Mesendoderm (in vitro differentiated cells): ENCODE results near the gene ALDH7A1.

ENCODE experiments used
- DNase-seq: peaks from one replicate; pipeline ENCODE4 v3.0.0; 2013
- H2AK5ac ChIP-seq: 2 replicates; pipeline ENCODE4 v1.6.1; 2013; ENCODE audit warnings: low read length, inconsistent platforms
- H2BK120ac ChIP-seq: 2 replicates; pipeline ENCODE4 v1.6.1; 2013; ENCODE audit warnings: low read depth, mild to moderate bottlenecking, low read length, moderate library complexity, mixed read lengths
- H2BK15ac ChIP-seq: replicated peaks from 2 replicates; pipeline ENCODE4 v1.6.1; 2013; ENCODE audit warnings: low read depth, mild to moderate bottlenecking, moderate library complexity
- H2BK5ac ChIP-seq: 2 replicates; pipeline ENCODE4 v1.6.1; 2013; ENCODE audit warnings: low read length, inconsistent platforms
- H3K18ac ChIP-seq: 2 replicates; pipeline ENCODE4 v1.6.1; 2013; ENCODE audit warnings: mild to moderate bottlenecking, low read length, mixed read lengths
- H3K23ac ChIP-seq: one replicate; pipeline ENCODE4 v1.6.1; 2013; ENCODE audit warnings: low read length
- H3K27ac ChIP-seq: 2 replicates; pipeline ENCODE4 v1.5.1; 2013; ENCODE audit warnings: low read depth, mild to moderate bottlenecking, inconsistent platforms, low read length, moderate library complexity
- H3K27me3 ChIP-seq: 2 replicates; pipeline ENCODE4 v1.6.1; 2013; ENCODE audit warnings: low read length, control low read depth, mild to moderate bottlenecking, inconsistent platforms; ENCODE audit not compliant: insufficient read depth, poor library complexity
- H3K36me3 ChIP-seq: 2 replicates; pipeline ENCODE4 v1.6.1; 2013; ENCODE audit warnings: low read length, inconsistent platforms; ENCODE audit not compliant: control insufficient read depth, insufficient read depth
- H3K4ac ChIP-seq: one replicate; pipeline ENCODE4 v1.6.1; 2013; ENCODE audit warnings: low read depth, mild to moderate bottlenecking, low read length, moderate library complexity
- H3K4me1 ChIP-seq: 2 replicates; pipeline ENCODE4 v1.6.1; 2013; ENCODE audit warnings: low read depth, low read length, inconsistent platforms; ENCODE audit not compliant: control insufficient read depth
- H3K4me2 ChIP-seq: 2 replicates; pipeline ENCODE4 v1.6.1; 2013; ENCODE audit warnings: low read length
- H3K4me3 ChIP-seq: 2 replicates; pipeline ENCODE4 v1.5.1; 2013; ENCODE audit warnings: mild to moderate bottlenecking, low read length
- H3K56ac ChIP-seq: one replicate; pipeline ENCODE4 v1.6.1; 2013; ENCODE audit warnings: low read length
- H3K79me1 ChIP-seq: 2 replicates; pipeline ENCODE4 v1.6.1; 2013; ENCODE audit warnings: low read length, inconsistent platforms
- H3K79me2 ChIP-seq: 2 replicates; pipeline ENCODE4 v1.6.1; 2013; ENCODE audit warnings: mild to moderate bottlenecking, low read length; ENCODE audit not compliant: control insufficient read depth, insufficient read depth
- H3K9ac ChIP-seq: 2 replicates; pipeline ENCODE4 v1.6.1; 2013; ENCODE audit warnings: low read length, inconsistent platforms
- H4K5ac ChIP-seq: one replicate; pipeline ENCODE4 v1.6.1; 2013; ENCODE audit warnings: low read length
- H4K8ac ChIP-seq: one replicate; pipeline ENCODE4 v1.6.1; 2013; ENCODE audit warnings: low read depth, mild to moderate bottlenecking, control low read depth, low read length, moderate library complexity
- WGBS: extraction: QIAGEN DNeasy Blood & Tissue Kit; methylation state at CpG from one replicate; pipeline ENCODE4 v1.1.7; 2013; ENCODE audit warnings: low lambda C conversion rate, missing lambda C conversion rate; ENCODE audit not compliant: insufficient coverage; ENCODE audit errors: extremely low coverage; 5-methylcytosine and 5-hydroxymethylcytosine counted together

Gene ALDH7A1

GRCh38 chr5:126509339-126509738 is 85.7 kb downstream of the ALDH7A1 start:
- Histone ChIP-seq H4K5ac (no peak overlapping the region), H2AK5ac (no peak overlapping the region), H3K18ac (no peak overlapping the region), H3K79me2 (no peaks in the 10 kb centered on the region), H3K4me2 (no peak overlapping the region), H2BK15ac (no peak overlapping the region), H2BK120ac (no peak overlapping the region), H3K4ac (no peak overlapping the region), H3K9ac (no peak overlapping the region), H3K23ac (no peak overlapping the region), H4K8ac (no peak overlapping the region), H3K36me3 (no peaks in the 10 kb centered on the region), H3K4me3 (no peak overlapping the region), H3K56ac (no peak overlapping the region), H3K4me1 (no peaks in the 10 kb centered on the region), H3K27ac (no peak overlapping the region), H3K27me3 (no peaks in the 10 kb centered on the region), H2BK5ac (no peak overlapping the region), H3K79me1 (no peaks in the 10 kb centered on the region)
- WGBS, result no CpG with 5 or more reads among the region's 5 CpGs
- no peak for DNase-seq

GRCh38 chr5:126508962-126509279 is 86.1 kb downstream of the ALDH7A1 start:
- Histone ChIP-seq H3K79me1 (no peaks in the 10 kb centered on the region), H3K23ac (no peak overlapping the region), H2BK5ac (no peak overlapping the region), H3K36me3 (no peaks in the 10 kb centered on the region), H3K27me3 (no peaks in the 10 kb centered on the region), H2BK15ac (no peak overlapping the region), H2AK5ac (no peak overlapping the region), H3K4me3 (no peak overlapping the region), H3K4me1 (no peaks in the 10 kb centered on the region), H4K8ac (no peak overlapping the region), H3K18ac (no peak overlapping the region), H3K4me2 (no peak overlapping the region), H3K56ac (no peak overlapping the region), H3K4ac (no peak overlapping the region), H3K9ac (no peak overlapping the region), H3K27ac (no peak overlapping the region), H3K79me2 (no peaks in the 10 kb centered on the region), H4K5ac (no peak overlapping the region), H2BK120ac (no peak overlapping the region)
- no peak for DNase-seq

- no peak for DNase-seq
- H3K4me1 ChIP-seq, result peaks cover 4% of the 10 kb centered on the region
- no CpG with 5 or more reads among the region's 13 CpGs for WGBS
These were observed 86.6 kb downstream of the ALDH7A1 start for GRCh38 chr5:126508251-126508961.

GRCh38 chr5:126506079-126506478 is 88.9 kb downstream of the ALDH7A1 start:
- Histone ChIP-seq H3K4me3 (no peak overlapping the region), H3K36me3 (no peaks in the 10 kb centered on the region), H3K79me2 (no peaks in the 10 kb centered on the region), H2AK5ac (no peak overlapping the region), H2BK15ac (no peak overlapping the region), H3K4me2 (no peak overlapping the region), H2BK120ac (no peak overlapping the region), H3K4ac (no peak overlapping the region), H3K27me3 (no peaks in the 10 kb centered on the region), H3K79me1 (no peaks in the 10 kb centered on the region), H4K5ac (no peak overlapping the region), H3K23ac (no peak overlapping the region), H3K18ac (no peak overlapping the region), H3K56ac (no peak overlapping the region), H2BK5ac (no peak overlapping the region), H4K8ac (no peak overlapping the region), H3K27ac (no peak overlapping the region), H3K4me1 (peaks cover 4% of the 10 kb centered on the region), H3K9ac (no peak overlapping the region)
- no peak for DNase-seq
- WGBS, result no CpG with 5 or more reads among the region's 4 CpGs

More at GRCh38 chr5:126508251-126508961, 86.6 kb downstream of the ALDH7A1 start:
- no peak overlapping the region for H3K4ac ChIP-seq
- H3K4me2 ChIP-seq, result no peak overlapping the region
- H3K79me1 ChIP-seq, result no peaks in the 10 kb centered on the region
- no peak overlapping the region for H2BK15ac ChIP-seq
- no peak overlapping the region for H2BK5ac ChIP-seq
- H3K9ac ChIP-seq, result no peak overlapping the region
- no peaks in the 10 kb centered on the region for H3K36me3 ChIP-seq
- no peak overlapping the region for H4K8ac ChIP-seq
- no peak overlapping the region for H3K18ac ChIP-seq
- H3K79me2 ChIP-seq, result no peaks in the 10 kb centered on the region
- H3K27me3 ChIP-seq, result no peaks in the 10 kb centered on the region
- no peak overlapping the region for H3K4me3 ChIP-seq
- no peak overlapping the region for H2AK5ac ChIP-seq
- H3K23ac ChIP-seq, result no peak overlapping the region
- no peak overlapping the region for H4K5ac ChIP-seq
- H3K27ac ChIP-seq, result no peak overlapping the region
- no peak overlapping the region for H3K56ac ChIP-seq
- H2BK120ac ChIP-seq, result no peak overlapping the region

- H3K23ac ChIP-seq, result no peak overlapping the region
- H4K8ac ChIP-seq, result no peak overlapping the region
- peaks cover 4% of the 10 kb centered on the region for H3K4me1 ChIP-seq
- no peaks in the 10 kb centered on the region for H3K79me2 ChIP-seq
- H3K4me2 ChIP-seq, result no peak overlapping the region
- H2BK5ac ChIP-seq, result no peak overlapping the region
- H3K27ac ChIP-seq, result no peak overlapping the region
- peak; percentile 23 for DNase-seq
- no peak overlapping the region for H4K5ac ChIP-seq
- H3K9ac ChIP-seq, result no peak overlapping the region
- no peak overlapping the region for H2BK120ac ChIP-seq
- no peak overlapping the region for H3K18ac ChIP-seq
- H2AK5ac ChIP-seq, result no peak overlapping the region
- H3K27me3 ChIP-seq, result no peaks in the 10 kb centered on the region
- WGBS, result no CpG with 5 or more reads among the region's 5 CpGs
- H3K56ac ChIP-seq, result no peak overlapping the region
- H3K4ac ChIP-seq, result no peak overlapping the region
- no peaks in the 10 kb centered on the region for H3K36me3 ChIP-seq
- no peak overlapping the region for H3K4me3 ChIP-seq
- no peaks in the 10 kb centered on the region for H3K79me1 ChIP-seq
- no peak overlapping the region for H2BK15ac ChIP-seq
These were observed 91.4 kb downstream of the ALDH7A1 start for GRCh38 chr5:126503602-126504104.

- Histone ChIP-seq H3K79me2 (no peaks in the 10 kb centered on the region), H4K8ac (no peak overlapping the region), H3K56ac (no peak overlapping the region), H3K27me3 (no peaks in the 10 kb centered on the region), H4K5ac (no peak overlapping the region), H3K4ac (no peak overlapping the region), H2BK15ac (no peak overlapping the region), H3K4me2 (no peak overlapping the region), H3K79me1 (no peaks in the 10 kb centered on the region), H3K23ac (no peak overlapping the region), H3K9ac (no peak overlapping the region), H3K4me3 (no peak overlapping the region), H3K18ac (no peak overlapping the region), H2AK5ac (no peak overlapping the region), H3K36me3 (no peaks in the 10 kb centered on the region), H3K4me1 (peaks cover 4% of the 10 kb centered on the region), H2BK5ac (no peak overlapping the region), H3K27ac (no peak overlapping the region), H2BK120ac (no peak overlapping the region)
- peak; percentile 16 for DNase-seq
- no CpG with 5 or more reads among the region's 10 CpGs for WGBS
These were observed 93.6 kb downstream of the ALDH7A1 start for GRCh38 chr5:126501448-126501847.
